WTC11 (cell line): ENCODE results near the gene MGMT. TPM values are rescaled to one million over a fixed set of nuclear protein-coding genes. Genes with fewer than 3 reads are reported as not detected.

Experiments used
- ATAC-seq: fragments of 200-7000 bp; cut with Tn5 transposase; 2 replicates; pipeline ENCODE4 v1.10.0; 2021; ENCODE audit warnings: mild to moderate bottlenecking, moderate library complexity
- CTCF ChIA-PET: fragments of 300-600 bp; sonication (Branson Sonifier 250); formaldehyde crosslinking; loops from one replicate; lab custom pipeline; 2021; ENCODE audit warnings: antibody characterized with exemption; lab: Charles Lee
- POLR2A ChIA-PET: fragments of 350-600 bp; sonication (Branson Sonifier 250); formaldehyde crosslinking; loops from one replicate; lab custom pipeline; 2021; ENCODE audit warnings: antibody characterized with exemption; lab: Charles Lee
- DNase-seq: peaks from one replicate; pipeline ENCODE4 v3.0.0; 2021; ENCODE audit warnings: low spot score
- H3K27ac Mint-ChIP-seq: 2 replicates; pipeline ENCODE4 v1.8.0; 2021; ENCODE audit warnings: mixed read lengths
- H3K27me3 Mint-ChIP-seq: 2 replicates; pipeline ENCODE4 v1.8.0; 2021; ENCODE audit warnings: low read depth, mild to moderate bottlenecking, moderate library complexity, mixed read lengths
- H3K36me3 Mint-ChIP-seq: 2 replicates; pipeline ENCODE4 v1.8.0; 2021; ENCODE audit warnings: mixed read lengths
- H3K4me1 Mint-ChIP-seq: 2 replicates; pipeline ENCODE4 v1.8.0; 2022; ENCODE audit warnings: mixed read lengths
- H3K4me3 Mint-ChIP-seq: 2 replicates; pipeline ENCODE4 v1.8.0; 2021; ENCODE audit warnings: mild to moderate bottlenecking, moderate library complexity, mixed read lengths
- H3K9me3 Mint-ChIP-seq: 2 replicates; pipeline ENCODE4 v1.8.0; 2021; ENCODE audit warnings: mixed read lengths
- AR ChIP-seq: fragments of 250-450 bp; sonication (Bioruptor Pico); IDR thresholded peaks from 2 replicates; pipeline ENCODE4 v1.9.0; 2021; ENCODE audit warnings: mild to moderate bottlenecking
- CDX4 ChIP-seq: fragments of 250-450 bp; sonication (Bioruptor Pico); IDR thresholded peaks from 2 replicates; pipeline ENCODE4 v1.9.0; 2021; ENCODE audit warnings: moderate library complexity, mild to moderate bottlenecking, inconsistent platforms, borderline replicate concordance
- CREB1 ChIP-seq: sonication (generic); formaldehyde crosslinking; IDR thresholded peaks from 2 replicates; pipeline ENCODE4 v1.8.0; 2023; ENCODE audit warnings: mild to moderate bottlenecking, missing genetic modification reagents
- E2F1 ChIP-seq: sonication (generic); formaldehyde crosslinking; IDR thresholded peaks from 2 replicates; pipeline ENCODE4 v1.8.0; 2022; ENCODE audit warnings: mild to moderate bottlenecking, missing genetic modification reagents
- ESRRA ChIP-seq: sonication (generic); formaldehyde crosslinking; IDR thresholded peaks from 2 replicates; pipeline ENCODE4 v1.8.1; 2022; ENCODE audit warnings: mild to moderate bottlenecking, missing genetic modification reagents, borderline replicate concordance
- GABPB1 ChIP-seq: sonication (generic); formaldehyde crosslinking; IDR thresholded peaks from 2 replicates; pipeline ENCODE4 v1.8.1; 2023; ENCODE audit warnings: mild to moderate bottlenecking, missing genetic modification reagents
- JAZF1 ChIP-seq: fragments of 250-450 bp; sonication (Bioruptor Pico); IDR thresholded peaks from 2 replicates; pipeline ENCODE4 v1.9.0; 2021; ENCODE audit warnings: moderate library complexity, mild to moderate bottlenecking, inconsistent platforms
- NR2C2 ChIP-seq: sonication (generic); formaldehyde crosslinking; IDR thresholded peaks from 2 replicates; pipeline ENCODE4 v1.8.0; 2022; ENCODE audit warnings: mild to moderate bottlenecking, missing genetic modification reagents
- RELA ChIP-seq: sonication (generic); formaldehyde crosslinking; IDR thresholded peaks from 2 replicates; pipeline ENCODE4 v1.8.1; 2022; ENCODE audit warnings: missing genetic modification reagents, mild to moderate bottlenecking, borderline replicate concordance
- SMAD3 ChIP-seq: sonication (generic); formaldehyde crosslinking; IDR thresholded peaks from 2 replicates; pipeline ENCODE4 v1.8.0; 2022; ENCODE audit warnings: missing genetic modification reagents, mild to moderate bottlenecking, borderline replicate concordance
- SMAD4 ChIP-seq: sonication (generic); formaldehyde crosslinking; IDR thresholded peaks from 2 replicates; pipeline ENCODE4 v1.8.0; 2022; ENCODE audit warnings: mild to moderate bottlenecking, missing genetic modification reagents
- SP1 ChIP-seq: sonication (generic); formaldehyde crosslinking; conservative IDR thresholded peaks from 2 replicates; pipeline ENCODE4 v1.8.1; 2022; ENCODE audit warnings: missing genetic modification reagents
- STAT6 ChIP-seq: sonication (generic); formaldehyde crosslinking; conservative IDR thresholded peaks from 2 replicates; pipeline ENCODE4 v1.8.1; 2023; ENCODE audit warnings: mild to moderate bottlenecking, low read depth, missing genetic modification reagents, moderate library complexity
- TEAD4 ChIP-seq: sonication (generic); formaldehyde crosslinking; IDR thresholded peaks from 2 replicates; pipeline ENCODE4 v1.8.0; 2022; ENCODE audit warnings: mild to moderate bottlenecking, missing genetic modification reagents
- USF1 ChIP-seq: sonication (generic); formaldehyde crosslinking; IDR thresholded peaks from 2 replicates; pipeline ENCODE4 v1.8.0; 2022; ENCODE audit warnings: mild to moderate bottlenecking, missing genetic modification reagents
- USF2 ChIP-seq: sonication (generic); formaldehyde crosslinking; IDR thresholded peaks from 2 replicates; pipeline ENCODE4 v1.8.1; 2023; ENCODE audit warnings: mild to moderate bottlenecking, missing genetic modification reagents, moderate library complexity
- ZMAT4 ChIP-seq: fragments of 250-450 bp; sonication (Bioruptor Pico); IDR thresholded peaks from 2 replicates; pipeline ENCODE4 v1.9.0; 2021; ENCODE audit warnings: mild to moderate bottlenecking
- ZNF121 ChIP-seq: sonication (generic); formaldehyde crosslinking; IDR thresholded peaks from 2 replicates; pipeline ENCODE4 v1.8.0; 2023; ENCODE audit warnings: missing genetic modification reagents
- ZNF138 ChIP-seq: sonication (generic); formaldehyde crosslinking; conservative IDR thresholded peaks from 2 replicates; pipeline ENCODE4 v1.8.1; 2022; ENCODE audit warnings: mild to moderate bottlenecking, moderate library complexity, missing genetic modification reagents
- ZNF232 ChIP-seq: sonication (generic); formaldehyde crosslinking; IDR thresholded peaks from 2 replicates; pipeline ENCODE4 v1.8.0; 2022; ENCODE audit warnings: mild to moderate bottlenecking, missing genetic modification reagents
- ZNF416 ChIP-seq: fragments of 250-450 bp; sonication (Bioruptor Pico); IDR thresholded peaks from 2 replicates; pipeline ENCODE4 v1.9.0; 2021; ENCODE audit warnings: mild to moderate bottlenecking, inconsistent platforms
- ZNF423 ChIP-seq: fragments of 250-450 bp; sonication (Bioruptor Pico); IDR thresholded peaks from 2 replicates; pipeline ENCODE4 v2.1.2; 2022; ENCODE audit warnings: mild to moderate bottlenecking, moderate library complexity
- ZNF512 ChIP-seq: sonication (generic); formaldehyde crosslinking; IDR thresholded peaks from 2 replicates; pipeline ENCODE4 v1.8.1; 2022; ENCODE audit warnings: missing genetic modification reagents, borderline replicate concordance
- total RNA-seq: library from RNA; stranded (reverse); gene quantifications from 3 replicates; pipeline ENCODE4 v1.2.3, GENCODE V29; 2021

Gene MGMT
- total RNA-seq, 1 experiment from 2014 or later = 11.8 TPM

- CTCF ChIA-PET = no interaction called here
- no peak overlapping the region for H3K4me3 Mint-ChIP-seq
- no peak for TF ChIP-seq RELA
- no peak for TF ChIP-seq AR (CRISPR knock-in tag)
- no peak for TF ChIP-seq SMAD3 (CRISPR knock-in tag)
- TF ChIP-seq NR2C2 (CRISPR knock-in tag) = no peak
- TF ChIP-seq CDX4 (CRISPR knock-in tag) = no peak
- TF ChIP-seq ZNF423 (CRISPR knock-in tag) = no peak
- no peak for TF ChIP-seq ESRRA (CRISPR knock-in tag)
- TF ChIP-seq SP1 (CRISPR knock-in tag) = no peak
- no peak for TF ChIP-seq CREB1 (CRISPR knock-in tag)
- no peak for TF ChIP-seq SMAD4 (CRISPR knock-in tag)
- no peak for TF ChIP-seq USF2
- TF ChIP-seq ZNF121 = no peak
- no peak for TF ChIP-seq ZNF416 (CRISPR knock-in tag)
- no peak for TF ChIP-seq JAZF1 (CRISPR knock-in tag)
- TF ChIP-seq ZNF138 (CRISPR knock-in tag) = no peak
- POLR2A ChIA-PET = no interaction called here
- H3K9me3 Mint-ChIP-seq = no peaks in the 10 kb centered on the region
- no peaks in the 10 kb centered on the region for H3K36me3 Mint-ChIP-seq
- DNase-seq (no peak), ATAC-seq (no peak)
- no peak overlapping the region for H3K27ac Mint-ChIP-seq
- no peaks in the 10 kb centered on the region for H3K27me3 Mint-ChIP-seq
- H3K4me1 Mint-ChIP-seq = peaks cover 12% of the 10 kb centered on the region; the same call in 1 of the 2 replicates
Measured at GRCh38 chr10:129418496-129419225, 48.4 kb upstream of the MGMT start.

- Mint-ChIP-seq H3K27me3 (no peaks in the 10 kb centered on the region), H3K36me3 (no peaks in the 10 kb centered on the region), H3K27ac (no peak overlapping the region), H3K9me3 (no peaks in the 10 kb centered on the region), H3K4me1 (peaks cover 12% of the 10 kb centered on the region; the same call in 1 of the 2 replicates), H3K4me3 (no peak overlapping the region)
- no peak for DNase-seq
- ATAC-seq = no peak
- CTCF ChIA-PET = no interaction called here
- POLR2A ChIA-PET = no interaction called here
- no peak for TF ChIP-seq STAT6 (CRISPR knock-in tag)
- TF ChIP-seq ZNF232 (CRISPR knock-in tag) = no peak
- TF ChIP-seq E2F1 (CRISPR knock-in tag) = no peak
- no peak for TF ChIP-seq USF1
- no peak for TF ChIP-seq TEAD4 (CRISPR knock-in tag)
- no peak for TF ChIP-seq SP1 (CRISPR knock-in tag)
- TF ChIP-seq CDX4 (CRISPR knock-in tag) = no peak
- TF ChIP-seq ESRRA (CRISPR knock-in tag) = no peak
- no peak for TF ChIP-seq ZNF512 (CRISPR knock-in tag)
- no peak for TF ChIP-seq GABPB1
- no peak for TF ChIP-seq ZMAT4
- TF ChIP-seq SMAD4 (CRISPR knock-in tag) = no peak
Measured at GRCh38 chr10:129419397-129419796, 47.6 kb upstream of the MGMT start.
